ENCODE measurements around the gene MAP7D1.

Gene MAP7D1

DNA sequence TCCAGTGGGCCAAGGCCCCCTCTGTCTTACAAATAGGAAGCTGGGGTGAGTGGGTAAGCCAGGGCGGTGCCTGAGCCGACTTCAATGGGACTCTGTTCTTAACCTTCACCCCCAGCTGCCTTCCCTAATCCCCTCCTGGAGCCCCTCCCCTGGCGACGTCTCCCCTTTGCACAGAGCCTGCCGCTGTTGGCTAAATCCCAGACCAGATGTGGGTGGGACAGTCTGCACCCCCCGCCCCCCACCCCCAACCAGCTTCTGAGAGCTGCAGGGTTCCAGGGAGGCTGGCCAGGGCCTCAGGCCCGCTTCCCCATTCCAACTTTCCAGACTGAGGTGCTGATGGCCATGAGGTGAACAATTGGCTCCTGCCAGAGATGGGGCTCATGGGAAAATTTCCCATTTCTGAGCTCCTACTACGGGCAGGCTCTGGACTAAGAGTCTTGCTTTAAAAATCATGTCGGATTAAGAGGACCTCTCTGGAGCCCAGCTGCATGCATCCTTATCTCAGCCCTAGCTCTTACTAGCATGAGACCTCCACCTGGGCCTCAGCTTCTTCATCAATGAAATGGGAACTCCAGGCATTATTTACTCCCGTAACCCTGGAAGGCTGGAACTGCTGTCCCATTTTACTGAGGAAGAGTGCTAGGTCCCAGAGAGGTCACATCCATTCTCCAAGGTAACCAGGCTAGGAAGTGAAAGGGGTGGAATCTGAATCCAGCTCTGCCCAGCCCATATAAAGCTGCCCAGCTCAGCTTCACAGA lies 37.3 kb upstream of the MAP7D1 start:
- H3K4me1 ChIP-seq, result peaks cover 0 to 79% (median 53%) of the 10 kb centered on the region in 4 donors
- H3K4me3 ChIP-seq, result no peak overlapping the region
- H3K27ac ChIP-seq, result peak overlapping the region; percentile 73 to 93
- H3K9me3 ChIP-seq, result no peaks in the 10 kb centered on the region
- TF ChIP-seq, protein P1, sequence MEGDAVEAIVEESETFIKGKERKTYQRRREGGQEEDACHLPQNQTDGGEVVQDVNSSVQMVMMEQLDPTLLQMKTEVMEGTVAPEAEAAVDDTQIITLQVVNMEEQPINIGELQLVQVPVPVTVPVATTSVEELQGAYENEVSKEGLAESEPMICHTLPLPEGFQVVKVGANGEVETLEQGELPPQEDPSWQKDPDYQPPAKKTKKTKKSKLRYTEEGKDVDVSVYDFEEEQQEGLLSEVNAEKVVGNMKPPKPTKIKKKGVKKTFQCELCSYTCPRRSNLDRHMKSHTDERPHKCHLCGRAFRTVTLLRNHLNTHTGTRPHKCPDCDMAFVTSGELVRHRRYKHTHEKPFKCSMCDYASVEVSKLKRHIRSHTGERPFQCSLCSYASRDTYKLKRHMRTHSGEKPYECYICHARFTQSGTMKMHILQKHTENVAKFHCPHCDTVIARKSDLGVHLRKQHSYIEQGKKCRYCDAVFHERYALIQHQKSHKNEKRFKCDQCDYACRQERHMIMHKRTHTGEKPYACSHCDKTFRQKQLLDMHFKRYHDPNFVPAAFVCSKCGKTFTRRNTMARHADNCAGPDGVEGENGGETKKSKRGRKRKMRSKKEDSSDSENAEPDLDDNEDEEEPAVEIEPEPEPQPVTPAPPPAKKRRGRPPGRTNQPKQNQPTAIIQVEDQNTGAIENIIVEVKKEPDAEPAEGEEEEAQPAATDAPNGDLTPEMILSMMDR (IDR thresholded peaks at IDR 0.05), result no peak
- no peaks in the 10 kb centered on the region for H3K27me3 ChIP-seq
- intact Hi-C loops (cut with DNase I; ENCODE audit: low total_unique reads), result no loop called here
- no peak for DNase-seq
- no peaks in the 10 kb centered on the region for H3K36me3 ChIP-seq

DNA sequence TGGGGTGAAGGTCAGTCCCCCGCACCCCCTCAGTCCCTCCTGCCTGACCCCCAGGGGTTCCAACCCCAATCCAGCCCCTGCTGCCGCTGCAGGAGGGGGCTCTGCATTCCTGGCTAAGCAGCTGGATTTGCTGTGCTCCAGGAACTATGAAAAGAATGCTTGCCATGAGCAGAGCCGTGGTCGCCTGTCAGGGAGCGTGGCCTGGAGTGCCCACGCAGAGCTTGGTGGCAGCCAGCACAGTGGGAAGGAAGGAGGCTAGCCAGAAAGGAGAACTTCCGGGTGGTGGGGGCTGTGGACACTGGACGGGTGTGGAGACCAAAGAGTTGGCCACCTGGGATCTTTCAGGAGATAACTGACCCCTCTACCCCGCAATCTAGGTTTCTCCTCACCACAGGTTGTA lies 36.5 kb upstream of the MAP7D1 start:
- Histone ChIP-seq H3K9me3 (no peaks in the 10 kb centered on the region), H3K36me3 (no peaks in the 10 kb centered on the region), H3K27ac (peak overlapping the region; percentile 73 to 93), H3K27me3 (no peaks in the 10 kb centered on the region), H3K4me3 (no peak overlapping the region), H3K4me1 (peaks cover 0 to 84% (median 61%) of the 10 kb centered on the region in 4 donors)
- DNase-seq, result no peak
- intact Hi-C loops (cut with DNase I; ENCODE audit: low total_unique reads), result no loop called here
- TF ChIP-seq, protein P1 (IDR thresholded peaks at IDR 0.05), result no peak

DNA sequence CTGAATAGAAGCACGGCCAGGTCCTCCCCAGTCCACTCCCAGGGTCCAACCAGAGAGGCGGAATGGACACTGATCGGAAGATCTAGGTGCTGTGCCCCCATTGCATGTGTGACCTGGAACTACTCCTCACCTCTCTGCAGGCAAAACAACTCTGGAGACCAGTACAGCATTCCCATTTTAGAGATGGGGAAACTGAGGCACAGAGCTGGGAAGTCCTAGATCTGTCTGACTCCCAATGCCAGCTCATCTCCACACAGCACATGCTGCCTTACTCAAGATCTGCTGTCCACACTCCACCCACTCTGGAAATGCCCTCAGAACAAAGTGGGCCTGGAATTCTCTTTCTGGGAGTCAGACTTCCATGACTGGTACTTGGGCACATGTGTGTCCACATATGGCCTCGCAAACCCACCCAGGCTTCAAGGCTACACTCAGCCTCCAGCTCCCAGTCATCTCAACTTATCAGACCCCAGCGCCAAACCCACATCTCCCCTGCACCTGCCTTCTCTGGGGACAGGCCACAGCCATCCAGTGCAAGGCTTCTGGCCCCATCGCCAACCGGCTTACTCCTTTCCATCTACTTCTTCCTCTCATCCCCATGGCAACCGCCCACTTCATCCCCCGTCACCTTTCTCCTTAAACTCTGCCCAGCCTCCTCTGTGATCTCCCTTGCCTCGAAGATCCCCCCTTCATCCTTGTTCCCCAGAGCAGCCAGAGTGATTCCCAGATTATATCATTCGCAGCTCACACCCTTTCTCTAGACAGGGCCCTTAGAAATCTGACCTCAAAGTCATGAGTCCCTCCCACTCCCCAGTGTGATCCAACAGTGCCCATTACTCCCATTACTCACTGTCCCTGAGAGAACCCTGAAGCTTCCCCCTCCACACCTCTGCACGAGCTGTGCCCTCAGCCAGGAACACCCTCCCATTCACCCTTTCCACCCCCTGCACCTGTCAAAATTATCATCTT lies 33.6 kb upstream of the MAP7D1 start:
- Histone ChIP-seq H3K36me3 (no peaks in the 10 kb centered on the region), H3K9me3 (no peaks in the 10 kb centered on the region), H3K27me3 (no peaks in the 10 kb centered on the region), H3K4me3 (peak overlapping the region in 1 of 2 donors; percentile 68), H3K27ac (peak overlapping the region; percentile 91 to 93), H3K4me1 (peaks cover 0 to 77% (median 48%) of the 10 kb centered on the region in 4 donors)
- intact Hi-C loops (cut with DNase I; ENCODE audit: low total_unique reads), result no loop called here
- TF ChIP-seq, protein P1 (IDR thresholded peaks at IDR 0.05), result no peak
- DNase-seq, result no peak

DNA sequence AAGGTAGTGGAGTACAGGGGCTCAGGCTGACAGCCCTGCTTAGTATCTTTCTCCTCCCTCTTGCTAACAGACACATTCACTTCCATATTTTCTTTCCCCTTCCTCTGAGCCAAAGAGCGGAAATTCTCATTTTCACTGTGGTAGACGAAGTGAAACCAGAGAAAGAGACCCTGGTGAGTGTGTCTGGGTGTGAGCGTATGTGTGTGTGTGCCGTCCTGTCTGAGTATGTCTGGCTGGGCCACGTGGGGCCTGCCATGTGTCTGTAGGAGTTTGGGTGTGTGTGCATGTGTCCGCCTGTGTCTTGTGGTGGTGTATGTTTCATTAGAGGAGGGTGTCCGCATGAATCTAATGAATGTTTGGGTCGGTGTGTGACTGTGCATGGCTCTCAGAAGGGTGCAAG lies 32.6 kb upstream of the MAP7D1 start:
- peak in 1 of 2 donors; percentile 50 for DNase-seq
- TF ChIP-seq, protein P1 (IDR thresholded peaks at IDR 0.05), result no peak
- no peaks in the 10 kb centered on the region for H3K9me3 ChIP-seq
- H3K27me3 ChIP-seq, result no peaks in the 10 kb centered on the region
- intact Hi-C loops (cut with DNase I; ENCODE audit: low total_unique reads), result no loop called here
- peak overlapping the region in 1 of 2 donors; percentile 68 for H3K4me3 ChIP-seq
- peaks cover 0 to 68% (median 49%) of the 10 kb centered on the region in 4 donors for H3K4me1 ChIP-seq
- H3K27ac ChIP-seq, result peak overlapping the region; percentile 90 to 91
- no peaks in the 10 kb centered on the region for H3K36me3 ChIP-seq

DNA sequence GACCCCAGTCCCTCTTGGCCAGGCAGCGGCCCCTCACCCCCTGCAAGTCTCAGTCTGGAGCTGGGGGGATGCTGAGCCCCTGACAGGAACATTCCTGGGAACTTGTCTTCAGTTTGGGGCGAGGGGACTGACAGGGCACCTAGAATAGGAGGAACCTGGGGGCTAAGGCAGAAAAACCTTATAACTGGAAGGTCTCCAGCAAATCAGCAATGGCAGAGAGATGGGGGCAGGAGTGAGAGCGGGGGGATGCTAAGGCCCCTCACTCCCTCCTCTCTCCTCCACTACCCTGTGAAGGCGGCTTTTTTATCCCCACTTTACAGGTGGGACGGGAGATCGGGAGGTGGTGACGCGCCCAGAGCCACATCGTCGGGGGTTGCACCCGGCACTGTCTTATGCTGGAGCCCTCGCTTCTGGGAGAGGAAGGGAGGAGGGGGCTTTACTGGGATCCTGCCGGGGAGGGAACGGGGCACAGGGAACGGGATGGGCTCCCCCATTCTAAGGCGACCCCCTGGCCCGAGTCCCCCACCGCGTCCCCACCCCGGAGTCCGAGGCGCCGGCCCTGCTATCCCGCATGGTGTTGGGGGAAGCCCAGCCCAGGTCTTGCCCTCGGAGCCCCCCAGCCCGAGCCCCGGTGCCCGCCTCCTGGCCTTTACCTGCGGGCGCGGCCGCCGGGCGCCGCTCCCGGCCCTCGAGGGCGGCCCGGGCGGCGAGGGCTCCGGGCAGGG lies 31.4 kb upstream of the MAP7D1 start:
- H3K27me3 ChIP-seq, result no peaks in the 10 kb centered on the region
- no peaks in the 10 kb centered on the region for H3K36me3 ChIP-seq
- no peaks in the 10 kb centered on the region for H3K9me3 ChIP-seq
- TF ChIP-seq, protein P1 (IDR thresholded peaks at IDR 0.05), result no peak
- DNase-seq, result no peak
- peak overlapping the region; percentile 90 to 91 for H3K27ac ChIP-seq
- peak overlapping the region; percentile 68 to 71 for H3K4me3 ChIP-seq
- peaks cover 0 to 61% (median 39%) of the 10 kb centered on the region in 4 donors for H3K4me1 ChIP-seq
- intact Hi-C loops (cut with DNase I; ENCODE audit: low total_unique reads), result no loop called here

Data from tibial artery (tissue), 4 donors.